IMR-90 (cell line): Measurements from ENCODE around the gene MARCHF2. TPM values are rescaled to one million over a fixed set of nuclear protein-coding genes. Genes with fewer than 3 reads are reported as not detected.

Experiments used
- ATAC-seq: fragments of 200-7000 bp; cut with Tn5 transposase; 2 replicates; pipeline ENCODE4 v1.9.1; 2020; ENCODE audit warnings: low read depth, mild to moderate bottlenecking, moderate library complexity
- BruUV-seq: library from RNA; stranded (reverse); fragments of 400-500 nt; replicated peaks from 2 replicates; lab custom pipeline; 2021; lab: Mats Ljungman, UMichigan
- CTCF ChIA-PET: fragments of 300-600 bp; formaldehyde crosslinking; extraction: SDS; loops from one replicate; lab custom pipeline; 2021; ENCODE audit warnings: antibody characterized with exemption; lab: Yijun Ruan, JAX
- POLR2A ChIA-PET: fragments of 300-600 bp; sonication (Branson Sonifier 250); formaldehyde crosslinking; loops from one replicate; lab custom pipeline; 2022; ENCODE audit warnings: antibody characterized with exemption; ENCODE audit not compliant: unreplicated experiment; lab: Charles Lee
- DNase-seq: peaks from one replicate; pipeline ENCODE4 v3.0.0; 2013
- H2AFZ ChIP-seq: replicated peaks from 2 replicates; pipeline ENCODE3; 2013; ENCODE audit warnings: low read length, mild to moderate bottlenecking; ENCODE audit not compliant: poor library complexity
- H2AK5ac ChIP-seq: 2 replicates; pipeline ENCODE4 v1.6.1; 2013; ENCODE audit warnings: low read depth, low read length, inconsistent platforms
- H2AK9ac ChIP-seq: replicated peaks from 2 replicates; pipeline ENCODE3; 2013; ENCODE audit warnings: mild to moderate bottlenecking, low read depth, low read length, moderate library complexity; ENCODE audit not compliant: poor library complexity
- H2BK120ac ChIP-seq: 2 replicates; pipeline ENCODE4 v1.6.1; 2013; ENCODE audit warnings: low read depth, low read length, inconsistent platforms
- H2BK15ac ChIP-seq: 3 replicates; pipeline ENCODE4 v1.6.1; 2013; ENCODE audit warnings: low read depth, low read length, inconsistent platforms
- H2BK20ac ChIP-seq: 2 replicates; pipeline ENCODE4 v1.6.1; 2013; ENCODE audit warnings: low read depth, mild to moderate bottlenecking, inconsistent platforms, low read length, moderate library complexity
- H2BK5ac ChIP-seq: 2 replicates; pipeline ENCODE4 v1.6.1; 2013; ENCODE audit warnings: mild to moderate bottlenecking, low read depth, low read length, inconsistent platforms; ENCODE audit not compliant: poor library complexity, severe bottlenecking
- H3K14ac ChIP-seq: replicated peaks from 2 replicates; pipeline ENCODE4 v1.6.1; 2013; ENCODE audit warnings: low read depth, low read length, inconsistent platforms
- H3K18ac ChIP-seq: 2 replicates; pipeline ENCODE4 v1.6.1; 2013; ENCODE audit warnings: low read depth, low read length, control low read depth
- H3K23ac ChIP-seq: 2 replicates; pipeline ENCODE4 v1.6.1; 2013; ENCODE audit warnings: low read depth, low read length, inconsistent platforms
- H3K27ac ChIP-seq: 2 replicates; pipeline ENCODE4 v1.5.1; 2013; ENCODE audit warnings: mild to moderate bottlenecking, control low read depth, low read length; ENCODE audit not compliant: insufficient read depth
- H3K27me3 ChIP-seq: 2 replicates; pipeline ENCODE4 v1.6.1; 2013; ENCODE audit warnings: low read length; ENCODE audit not compliant: control insufficient read depth, insufficient read depth
- H3K36me3 ChIP-seq: 2 replicates; pipeline ENCODE4 v1.6.1; 2013; ENCODE audit warnings: low read length, mixed read lengths; ENCODE audit not compliant: control insufficient read depth, insufficient read depth
- H3K4ac ChIP-seq: 2 replicates; pipeline ENCODE4 v1.6.1; 2013; ENCODE audit warnings: low read depth, low read length, inconsistent platforms
- H3K4me1 ChIP-seq: 2 replicates; pipeline ENCODE4 v1.6.1; 2013; ENCODE audit warnings: low read length, mixed read lengths; ENCODE audit not compliant: control insufficient read depth, insufficient read depth
- H3K4me2 ChIP-seq: 2 replicates; pipeline ENCODE4 v1.6.1; 2013; ENCODE audit warnings: low read depth, mild to moderate bottlenecking, control low read depth, low read length, moderate library complexity
- H3K4me3 ChIP-seq: 2 replicates; pipeline ENCODE4 v1.5.1; 2013; ENCODE audit warnings: low read depth, mild to moderate bottlenecking, control low read depth, low read length, moderate library complexity; ENCODE audit not compliant: insufficient read depth
- H3K56ac ChIP-seq: 2 replicates; pipeline ENCODE4 v1.6.1; 2013; ENCODE audit warnings: low read length, inconsistent platforms; ENCODE audit not compliant: insufficient read depth; ENCODE audit errors: extremely low read depth
- H3K79me1 ChIP-seq, 2 experiments: 2 replicates each; pipeline ENCODE4 v1.6.1; 2013; ENCODE audit warnings: low read length in 2 of 2, inconsistent platforms in 1 of 2, low read depth in 1 of 2
- H3K9ac ChIP-seq: 2 replicates; pipeline ENCODE4 v1.6.1; 2013; ENCODE audit warnings: low read depth, low read length, control low read depth
- H3K9me1 ChIP-seq: 2 replicates; pipeline ENCODE4 v1.6.1; 2013; ENCODE audit warnings: low read length, inconsistent platforms; ENCODE audit not compliant: insufficient read depth
- H3K9me3 ChIP-seq: 2 replicates; pipeline ENCODE4 v1.6.1; 2013; ENCODE audit warnings: low read length; ENCODE audit not compliant: control insufficient read depth, insufficient read depth
- H4K20me1 ChIP-seq: 2 replicates; pipeline ENCODE4 v1.6.1; 2013; ENCODE audit warnings: low read length, inconsistent platforms; ENCODE audit not compliant: insufficient read depth
- H4K5ac ChIP-seq: 2 replicates; pipeline ENCODE4 v1.6.1; 2013; ENCODE audit warnings: mild to moderate bottlenecking, low read depth, low read length, control low read depth
- H4K8ac ChIP-seq, 2 experiments: 2 replicates each; pipeline ENCODE4 v1.6.1; 2013; ENCODE audit warnings: low read depth in 2 of 2, low read length in 2 of 2, control low read depth in 1 of 2, inconsistent platforms in 1 of 2
- H4K91ac ChIP-seq: 2 replicates; pipeline ENCODE4 v1.6.1; 2013; ENCODE audit warnings: low read depth, low read length, inconsistent platforms; ENCODE audit not compliant: insufficient read depth
- MXI1 ChIP-seq: IDR thresholded peaks from 2 replicates; pipeline ENCODE4 v1.6.1; 2012; ENCODE audit warnings: low read depth, mild to moderate bottlenecking, low read length, moderate library complexity, borderline replicate concordance
- RAD21 ChIP-seq: IDR thresholded peaks from 2 replicates; pipeline ENCODE4 v1.6.1; 2012; ENCODE audit warnings: low read length, improper control_type of control experiment
- SMC3 ChIP-seq: fragments of 150-350 bp; IDR thresholded peaks from 2 replicates; pipeline ENCODE4 v1.6.1; 2016; ENCODE audit warnings: low read depth, mild to moderate bottlenecking, antibody characterized with exemption, low read length, moderate library complexity
- WGBS, 2 experiments: methylation state at CpG; one replicate each; pipeline versions ENCODE4 v1.1.5 to v1.1.7; 2013; ENCODE audit warnings: missing lambda C conversion rate in 2 of 2; ENCODE audit not compliant: insufficient read length in 1 of 2; ENCODE audit errors: extremely low coverage in 2 of 2; 5-methylcytosine and 5-hydroxymethylcytosine counted together
- dilution Hi-C: fragments of 300-500 bp; cut with HindIII; formaldehyde crosslinking; loops from one replicate; pipeline ENCODE4 v1.14.3; 2018; ENCODE audit warnings: low sequenced_read_pairs; ENCODE audit not compliant: unreplicated experiment
- in situ Hi-C: fragments of 300-500 bp; cut with MboI; formaldehyde crosslinking; loops from 3 replicates; pipeline ENCODE4 v1.14.3; 2019; ENCODE audit warnings: low sequenced_read_pairs, inconsistent platforms, mixed read lengths
- intact Hi-C: fragments of 100-400 bp; cut with micrococcal nuclease; formaldehyde crosslinking; loops from 2 replicates; pipeline ENCODE4 v1.10.0; 2022
- polyA plus RNA-seq, 3 experiments: library from polyadenylated mRNA; depleted of rRNA; stranded (reverse); fragments of >200 nt; gene quantifications; 2 replicates each; pipeline ENCODE4 v1.2.3, GENCODE V29; 2012; ENCODE audit warnings: low replicate concordance in 1 of 3
- total RNA-seq: library from RNA; depleted of rRNA; stranded (reverse); fragments of >200 nt; gene quantifications from 2 replicates; pipeline ENCODE4 v1.2.3, GENCODE V29; 2012

The MARCHF2 gene
- total and polyA plus RNA-seq, 2 of the 4 experiments (the other 2 are of a cell fraction) = 33.8 to 58.8 TPM

- H2AK5ac ChIP-seq = no peak overlapping the region
- DNase-seq (no peak), ATAC-seq (no peak)
- no peak overlapping the region for H4K8ac ChIP-seq
- POLR2A ChIA-PET = no interaction called here
- no peak overlapping the region for H4K91ac ChIP-seq
- no peak overlapping the region for H4K5ac ChIP-seq
- TF ChIP-seq RAD21 (no peak), MXI1 (no peak), SMC3 (no peak)
- no peak overlapping the region for H2BK20ac ChIP-seq
- WGBS, 2 experiments = 97% methylated on average over 56 of the region's 62 CpGs; no CpG with 5 or more reads in 1 of the 2 experiments
- H3K79me1 ChIP-seq = peaks cover 18 to 74% of the 10 kb centered on the region in 2 experiments
- H3K14ac ChIP-seq = no peak overlapping the region
- H3K27me3 ChIP-seq = no peaks in the 10 kb centered on the region
- H3K36me3 ChIP-seq = peaks cover 78% of the 10 kb centered on the region
- no peak overlapping the region for H3K4ac ChIP-seq
- H3K4me1 ChIP-seq = no peaks in the 10 kb centered on the region
- no peak overlapping the region for H3K23ac ChIP-seq
- dilution Hi-C loops (no loop called here), in situ Hi-C loops (no loop called here), intact Hi-C loops (no loop called here)
- no peak overlapping the region for H2AK9ac ChIP-seq
- CTCF ChIA-PET = no interaction called here
- H2BK5ac ChIP-seq = no peak overlapping the region
- H3K9ac ChIP-seq = no peak overlapping the region
- H4K20me1 ChIP-seq = peaks cover 62% of the 10 kb centered on the region
- TSS peak; percentile 83 for BruUV-seq
- peaks cover 9% of the 10 kb centered on the region; the same call in 1 of the 2 replicates for H3K9me1 ChIP-seq
- H3K4me2 ChIP-seq = no peak overlapping the region
- no peak overlapping the region for H2BK15ac ChIP-seq
- no peaks in the 10 kb centered on the region for H3K9me3 ChIP-seq
- no peak overlapping the region for H2BK120ac ChIP-seq
- H3K18ac ChIP-seq = no peak overlapping the region
- no peak overlapping the region for H3K56ac ChIP-seq
- no peak overlapping the region for H3K4me3 ChIP-seq
- H3K27ac ChIP-seq = no peak overlapping the region
- H2AFZ ChIP-seq = no peak overlapping the region
Measured at GRCh38 chr19:8485561-8486371, 72.7 kb downstream of the MARCHF2 start.
